ENCODE results near the gene UBA5.

UBA5 gene

DNA sequence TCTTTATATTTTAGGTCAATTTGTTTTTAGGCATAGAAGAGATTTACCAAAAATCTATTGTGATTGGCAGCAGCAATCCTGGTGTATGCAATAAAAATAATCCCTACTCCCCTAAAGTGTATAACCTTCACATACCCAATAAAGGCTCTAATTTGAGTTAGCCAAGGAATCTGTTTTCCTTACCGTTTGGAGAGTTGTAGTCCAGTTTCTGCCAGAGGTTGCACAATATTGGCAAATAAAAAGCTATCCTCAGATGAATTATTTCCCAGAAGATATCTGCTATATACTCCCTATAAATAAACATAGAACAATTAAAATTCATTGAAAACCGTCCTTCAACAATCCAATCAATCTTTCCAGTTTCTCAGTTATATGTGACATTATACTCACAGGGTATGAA lies 32.0 kb upstream of the UBA5 start:
- H3K4me1 ChIP-seq (ENCODE audit: insufficient read depth, poor library complexity, severe bottlenecking) = peaks cover 21% of the 10 kb centered on the region
- peaks cover 58% of the 10 kb centered on the region for H3K36me3 ChIP-seq (ENCODE audit: low read depth)
- TF ChIP-seq, protein P1, sequence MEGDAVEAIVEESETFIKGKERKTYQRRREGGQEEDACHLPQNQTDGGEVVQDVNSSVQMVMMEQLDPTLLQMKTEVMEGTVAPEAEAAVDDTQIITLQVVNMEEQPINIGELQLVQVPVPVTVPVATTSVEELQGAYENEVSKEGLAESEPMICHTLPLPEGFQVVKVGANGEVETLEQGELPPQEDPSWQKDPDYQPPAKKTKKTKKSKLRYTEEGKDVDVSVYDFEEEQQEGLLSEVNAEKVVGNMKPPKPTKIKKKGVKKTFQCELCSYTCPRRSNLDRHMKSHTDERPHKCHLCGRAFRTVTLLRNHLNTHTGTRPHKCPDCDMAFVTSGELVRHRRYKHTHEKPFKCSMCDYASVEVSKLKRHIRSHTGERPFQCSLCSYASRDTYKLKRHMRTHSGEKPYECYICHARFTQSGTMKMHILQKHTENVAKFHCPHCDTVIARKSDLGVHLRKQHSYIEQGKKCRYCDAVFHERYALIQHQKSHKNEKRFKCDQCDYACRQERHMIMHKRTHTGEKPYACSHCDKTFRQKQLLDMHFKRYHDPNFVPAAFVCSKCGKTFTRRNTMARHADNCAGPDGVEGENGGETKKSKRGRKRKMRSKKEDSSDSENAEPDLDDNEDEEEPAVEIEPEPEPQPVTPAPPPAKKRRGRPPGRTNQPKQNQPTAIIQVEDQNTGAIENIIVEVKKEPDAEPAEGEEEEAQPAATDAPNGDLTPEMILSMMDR (IDR thresholded peaks at IDR 0.05; ENCODE audit: poor library complexity, severe bottlenecking) = no peak
- DNase-seq (ENCODE audit: low spot score) = no peak
- no peak overlapping the region for H3K4me3 ChIP-seq (ENCODE audit: severe bottlenecking)
- H3K9me3 ChIP-seq (ENCODE audit: severe bottlenecking) = no peaks in the 10 kb centered on the region
- ATAC-seq (ENCODE audit: low read depth) = no peak
- H3K27me3 ChIP-seq (ENCODE audit: insufficient read depth, poor library complexity, severe bottlenecking) = no peaks in the 10 kb centered on the region
- no peak overlapping the region for H3K27ac ChIP-seq (ENCODE audit: poor library complexity, severe bottlenecking)

DNA sequence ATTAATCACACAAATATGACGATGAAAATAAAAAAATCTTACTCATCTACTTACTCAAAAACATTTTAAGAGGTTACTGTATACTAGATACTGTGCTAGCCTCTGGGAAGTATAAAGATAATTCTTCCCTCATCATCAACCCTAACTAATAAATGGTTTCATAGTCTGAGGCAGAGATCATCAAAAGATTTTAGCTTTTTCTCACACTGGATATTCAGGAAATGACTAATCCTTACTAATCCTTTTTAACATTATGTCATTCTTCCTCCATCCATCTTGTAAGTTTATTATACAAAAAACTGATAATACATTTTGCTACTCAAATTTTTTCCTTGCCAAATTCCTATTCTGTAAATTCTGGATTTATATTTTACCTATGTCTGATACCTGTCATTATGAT lies 30.2 kb upstream of the UBA5 start:
- no peaks in the 10 kb centered on the region for H3K9me3 ChIP-seq (ENCODE audit: severe bottlenecking)
- H3K4me1 ChIP-seq (ENCODE audit: insufficient read depth, poor library complexity, severe bottlenecking) = peaks cover 21% of the 10 kb centered on the region
- DNase-seq (ENCODE audit: low spot score) = no peak
- H3K27ac ChIP-seq (ENCODE audit: poor library complexity, severe bottlenecking) = peak overlapping the region; percentile 69
- H3K27me3 ChIP-seq (ENCODE audit: insufficient read depth, poor library complexity, severe bottlenecking) = no peaks in the 10 kb centered on the region
- peaks cover 54% of the 10 kb centered on the region for H3K36me3 ChIP-seq (ENCODE audit: low read depth)
- ATAC-seq (ENCODE audit: low read depth) = peak; percentile 82
- H3K4me3 ChIP-seq (ENCODE audit: severe bottlenecking) = no peak overlapping the region
- TF ChIP-seq, protein P1 (IDR thresholded peaks at IDR 0.05; ENCODE audit: poor library complexity, severe bottlenecking) = no peak

DNA sequence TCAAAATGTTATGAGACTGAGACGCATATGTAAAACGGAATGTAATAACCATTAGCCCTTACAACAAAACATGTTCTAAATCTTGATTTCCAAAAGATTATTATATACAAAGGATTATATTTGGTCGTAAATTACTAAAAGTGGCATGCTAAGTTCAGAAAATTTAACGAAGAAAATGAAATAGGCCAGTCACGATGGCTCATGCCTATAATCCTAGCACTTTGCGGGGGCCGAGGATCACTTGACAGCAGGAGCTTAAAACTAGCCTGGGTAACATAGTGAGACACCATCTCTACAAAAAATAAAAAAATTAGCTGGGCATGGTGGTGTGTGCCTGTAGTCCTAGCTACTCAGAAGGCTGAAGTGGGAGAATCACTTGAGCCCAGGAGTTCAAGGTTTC lies 29.5 kb upstream of the UBA5 start:
- H3K4me1 ChIP-seq (ENCODE audit: insufficient read depth, poor library complexity, severe bottlenecking) = peaks cover 21% of the 10 kb centered on the region
- no peak overlapping the region for H3K4me3 ChIP-seq (ENCODE audit: severe bottlenecking)
- H3K27me3 ChIP-seq (ENCODE audit: insufficient read depth, poor library complexity, severe bottlenecking) = no peaks in the 10 kb centered on the region
- TF ChIP-seq, protein P1 (IDR thresholded peaks at IDR 0.05; ENCODE audit: poor library complexity, severe bottlenecking) = no peak
- H3K9me3 ChIP-seq (ENCODE audit: severe bottlenecking) = no peaks in the 10 kb centered on the region
- peak overlapping the region; percentile 69 for H3K27ac ChIP-seq (ENCODE audit: poor library complexity, severe bottlenecking)
- DNase-seq (ENCODE audit: low spot score) (no peak), ATAC-seq (ENCODE audit: low read depth) (no peak)
- peaks cover 48% of the 10 kb centered on the region for H3K36me3 ChIP-seq (ENCODE audit: low read depth)

- peaks cover 40% of the 10 kb centered on the region for H3K36me3 ChIP-seq (ENCODE audit: low read depth)
- H3K27me3 ChIP-seq (ENCODE audit: insufficient read depth, poor library complexity, severe bottlenecking) = no peaks in the 10 kb centered on the region
- peaks cover 29% of the 10 kb centered on the region for H3K4me1 ChIP-seq (ENCODE audit: insufficient read depth, poor library complexity, severe bottlenecking)
- TF ChIP-seq, protein P1 (IDR thresholded peaks at IDR 0.05; ENCODE audit: poor library complexity, severe bottlenecking) = no peak
- no peaks in the 10 kb centered on the region for H3K9me3 ChIP-seq (ENCODE audit: severe bottlenecking)
- no peak overlapping the region for H3K27ac ChIP-seq (ENCODE audit: poor library complexity, severe bottlenecking)
- ATAC-seq (ENCODE audit: low read depth) (no peak), DNase-seq (ENCODE audit: low spot score) (no peak)
- no peak overlapping the region for H3K4me3 ChIP-seq (ENCODE audit: severe bottlenecking)
Measured at GRCh38 chr3:132635052-132635451, 25.1 kb upstream of the UBA5 start.

DNA sequence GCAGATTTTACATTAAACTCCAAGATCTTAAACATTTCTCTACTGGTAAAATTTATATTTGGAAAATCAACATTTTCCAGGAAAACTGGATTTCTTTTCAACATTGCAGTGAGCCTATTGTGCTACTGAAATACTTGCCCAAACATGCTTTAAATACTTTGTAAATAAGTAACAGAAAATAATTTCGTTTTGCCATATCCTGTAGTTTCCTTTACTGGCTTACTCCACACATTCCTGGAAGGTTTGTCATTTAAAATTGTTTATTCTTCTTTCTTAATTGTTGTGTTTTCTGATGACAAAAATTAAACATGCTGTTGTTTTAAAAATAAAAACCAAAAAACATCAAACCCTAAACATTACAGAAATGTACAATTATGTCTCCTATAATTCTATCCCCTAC lies 22.5 kb upstream of the UBA5 start:
- Histone ChIP-seq H3K4me3 (ENCODE audit: severe bottlenecking) (no peak overlapping the region), H3K9me3 (ENCODE audit: severe bottlenecking) (no peaks in the 10 kb centered on the region), H3K4me1 (ENCODE audit: insufficient read depth, poor library complexity, severe bottlenecking) (peaks cover 28% of the 10 kb centered on the region), H3K27me3 (ENCODE audit: insufficient read depth, poor library complexity, severe bottlenecking) (no peaks in the 10 kb centered on the region), H3K27ac (ENCODE audit: poor library complexity, severe bottlenecking) (peak overlapping the region; percentile 75), H3K36me3 (ENCODE audit: low read depth) (peaks cover 50% of the 10 kb centered on the region)
- DNase-seq (ENCODE audit: low spot score) (no peak), ATAC-seq (ENCODE audit: low read depth) (peak; percentile 93)
- TF ChIP-seq, protein P1 (IDR thresholded peaks at IDR 0.05; ENCODE audit: poor library complexity, severe bottlenecking) = no peak

Data from RWPE2 (cell line).